ENCODE data around the gene SUN3. TPM values are rescaled to one million over a fixed set of nuclear protein-coding genes. Genes with fewer than 3 reads are reported as not detected.

Gene SUN3
- total and polyA plus RNA-seq, 12 donors, result 0.20 to 1.0 TPM; not detected in 10

GRCh38 chr7:48017674-48018073 lies 11.2 kb downstream of the SUN3 start:
- Histone ChIP-seq H3K4me1 (replicated peaks in 1 of 2) (no peaks in the 10 kb centered on the region), H3K36me3 (replicated peaks in 1 of 2) (no peaks in the 10 kb centered on the region), H3K9me3 (replicated peaks in 1 of 3) (no peaks in the 10 kb centered on the region), H3K27me3 (no peaks in the 10 kb centered on the region), H3K4me3 (no peak overlapping the region), H3K27ac (no peak overlapping the region)
- intact Hi-C loops (cut with DNase I), result no loop called here
- TF ChIP-seq, protein P1, sequence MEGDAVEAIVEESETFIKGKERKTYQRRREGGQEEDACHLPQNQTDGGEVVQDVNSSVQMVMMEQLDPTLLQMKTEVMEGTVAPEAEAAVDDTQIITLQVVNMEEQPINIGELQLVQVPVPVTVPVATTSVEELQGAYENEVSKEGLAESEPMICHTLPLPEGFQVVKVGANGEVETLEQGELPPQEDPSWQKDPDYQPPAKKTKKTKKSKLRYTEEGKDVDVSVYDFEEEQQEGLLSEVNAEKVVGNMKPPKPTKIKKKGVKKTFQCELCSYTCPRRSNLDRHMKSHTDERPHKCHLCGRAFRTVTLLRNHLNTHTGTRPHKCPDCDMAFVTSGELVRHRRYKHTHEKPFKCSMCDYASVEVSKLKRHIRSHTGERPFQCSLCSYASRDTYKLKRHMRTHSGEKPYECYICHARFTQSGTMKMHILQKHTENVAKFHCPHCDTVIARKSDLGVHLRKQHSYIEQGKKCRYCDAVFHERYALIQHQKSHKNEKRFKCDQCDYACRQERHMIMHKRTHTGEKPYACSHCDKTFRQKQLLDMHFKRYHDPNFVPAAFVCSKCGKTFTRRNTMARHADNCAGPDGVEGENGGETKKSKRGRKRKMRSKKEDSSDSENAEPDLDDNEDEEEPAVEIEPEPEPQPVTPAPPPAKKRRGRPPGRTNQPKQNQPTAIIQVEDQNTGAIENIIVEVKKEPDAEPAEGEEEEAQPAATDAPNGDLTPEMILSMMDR (IDR thresholded peaks at IDR 0.05), result no peak
- TF ChIP-seq POLR2A (IDR thresholded peaks at IDR 0.05), result no peak
- DNase-seq, result no peak
- 88 to 94% (median 91%) methylated on average over 4 of the region's 4 CpGs for WGBS, 4 donors

DNA sequence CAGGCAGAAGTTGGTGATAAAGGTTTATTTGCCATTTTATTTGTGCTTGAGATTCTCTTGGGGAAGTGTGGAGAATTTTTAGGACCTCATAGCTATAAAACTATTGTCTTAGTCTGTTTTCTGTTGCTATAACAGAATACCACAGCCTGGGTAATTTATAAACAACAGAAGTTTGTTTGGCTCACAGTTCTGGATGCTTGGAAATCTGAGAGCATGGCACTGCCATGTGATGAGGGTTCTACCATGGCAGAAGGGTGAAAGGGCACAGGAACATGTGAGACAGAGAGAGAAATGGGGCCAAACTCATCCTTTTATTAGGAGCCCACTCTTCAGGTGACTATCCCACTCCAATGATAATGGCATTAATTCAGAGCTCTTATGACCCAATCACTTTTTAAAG lies 12.3 kb downstream of the SUN3 start:
- no peaks in the 10 kb centered on the region for H3K36me3 ChIP-seq (replicated peaks in 1 of 2)
- H3K27ac ChIP-seq, result no peak overlapping the region
- no peaks in the 10 kb centered on the region for H3K27me3 ChIP-seq
- no peak overlapping the region for H3K4me3 ChIP-seq
- no peaks in the 10 kb centered on the region for H3K4me1 ChIP-seq (replicated peaks in 1 of 2)
- no peak for DNase-seq
- H3K9me3 ChIP-seq (replicated peaks in 1 of 3), result no peaks in the 10 kb centered on the region
- intact Hi-C loops (cut with DNase I), result no loop called here
- TF ChIP-seq POLR2A (IDR thresholded peaks at IDR 0.05), result no peak
- TF ChIP-seq, protein P1 (IDR thresholded peaks at IDR 0.05), result no peak

DNA sequence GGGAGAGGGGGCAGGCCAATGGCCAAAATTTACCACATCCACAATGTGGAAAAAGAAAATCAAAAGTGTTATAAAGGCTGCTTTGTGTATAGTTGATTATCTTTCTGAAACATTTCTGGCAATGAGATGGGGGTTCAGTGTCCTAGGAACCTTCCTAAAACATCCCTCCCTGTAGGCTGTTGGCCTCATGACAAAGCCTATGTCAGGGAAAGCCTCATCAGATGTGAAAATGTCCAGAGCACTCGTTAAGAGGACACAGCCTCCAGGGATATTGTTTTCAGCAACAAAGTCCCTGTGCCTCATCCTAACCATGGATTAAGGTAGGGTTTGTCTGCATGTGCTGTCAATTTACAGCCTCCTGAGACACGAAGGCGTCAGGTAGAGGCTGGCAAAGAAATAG lies 17.0 kb downstream of the SUN3 start:
- H3K27ac ChIP-seq, result no peak overlapping the region
- no peak for TF ChIP-seq POLR2A (IDR thresholded peaks at IDR 0.05)
- TF ChIP-seq, protein P1 (IDR thresholded peaks at IDR 0.05), result no peak
- intact Hi-C loops (cut with DNase I), result no loop called here
- no peaks in the 10 kb centered on the region for H3K27me3 ChIP-seq
- no peak for DNase-seq
- no peaks in the 10 kb centered on the region for H3K36me3 ChIP-seq (replicated peaks in 1 of 2)
- H3K4me3 ChIP-seq, result no peak overlapping the region
- 72 to 77% (median 74%) methylated on average over 3 of the region's 3 CpGs for WGBS, 4 donors
- H3K9me3 ChIP-seq (replicated peaks in 1 of 3), result no peaks in the 10 kb centered on the region
- H3K4me1 ChIP-seq (replicated peaks in 1 of 2), result no peaks in the 10 kb centered on the region

- DNase-seq, result no peak
- Histone ChIP-seq H3K36me3 (replicated peaks in 1 of 2) (no peaks in the 10 kb centered on the region), H3K4me3 (no peak overlapping the region), H3K27ac (no peak overlapping the region), H3K4me1 (replicated peaks in 1 of 2) (no peaks in the 10 kb centered on the region), H3K27me3 (no peaks in the 10 kb centered on the region), H3K9me3 (replicated peaks in 1 of 3) (no peaks in the 10 kb centered on the region)
- no peak for TF ChIP-seq POLR2A (IDR thresholded peaks at IDR 0.05)
- TF ChIP-seq, protein P1 (IDR thresholded peaks at IDR 0.05), result no peak
- intact Hi-C loops (cut with DNase I), result no loop called here
- WGBS, 4 donors, result 57 to 70% (median 61%) methylated on average over 2 of the region's 2 CpGs
These were observed 17.6 kb downstream of the SUN3 start for GRCh38 chr7:48011323-48011722.

Data from adrenal gland (tissue), 12 donors.